ENCODE measurements around the gene HOXA6.

Gene HOXA6

GRCh38 chr7:27172823-27173510 is 25.4 kb upstream of the HOXA6 start:
- no peak for DNase-seq

- DNase-seq = no peak
Observed at GRCh38 chr7:27172315-27172774, 24.8 kb upstream of the HOXA6 start.

GRCh38 chr7:27171637-27172314 is 24.2 kb upstream of the HOXA6 start:
- DNase-seq = peak; percentile 47

GRCh38 chr7:27171325-27171636 is 23.7 kb upstream of the HOXA6 start:
- DNase-seq = no peak

GRCh38 chr7:27170426-27171324 is 23.1 kb upstream of the HOXA6 start:
- no peak for DNase-seq

GRCh38 chr7:27169658-27170425 is 22.3 kb upstream of the HOXA6 start:
- DNase-seq = no peak

GRCh38 chr7:27168265-27168947 is 20.8 kb upstream of the HOXA6 start:
- DNase-seq = no peak

GRCh38 chr7:27167916-27168264 is 20.3 kb upstream of the HOXA6 start:
- DNase-seq = no peak

- no peak for DNase-seq
Observed at GRCh38 chr7:27166531-27167505, 19.2 kb upstream of the HOXA6 start.

GRCh38 chr7:27165996-27166530 is 18.5 kb upstream of the HOXA6 start:
- no peak for DNase-seq

- DNase-seq = no peak
Observed at GRCh38 chr7:27165089-27165995, 17.8 kb upstream of the HOXA6 start, which contains the start of gene HOXA9. HOXA9 (minus strand) TSS chr7:27165537; CDS start chr7:27165457, 80 bp downstream.

- DNase-seq = no peak
Observed at GRCh38 chr7:27164367-27165088, 17.0 kb upstream of the HOXA6 start.

- DNase-seq = no peak
Observed at GRCh38 chr7:27164045-27164366, 16.4 kb upstream of the HOXA6 start.

- DNase-seq = no peak
Observed at GRCh38 chr7:27163288-27164044, 15.9 kb upstream of the HOXA6 start.

GRCh38 chr7:27162561-27163287 is 15.2 kb upstream of the HOXA6 start:
- DNase-seq = no peak

GRCh38 chr7:27161721-27162560 is 14.4 kb upstream of the HOXA6 start:
- no peak for DNase-seq
